Stimulated activated CD8-positive, alpha-beta memory T cell treated with anti-CD3 and anti-CD28 coated beads, Interleukin-12 subunit alpha, Interleukin-12 subunit beta, amount 100 ng/mL, for 24 hours (primary cell): ENCODE data around the gene GPR87.

Experiments used
- DNase-seq: peaks from one replicate; pipeline ENCODE4 v3.0.0-alpha.2; 2020; ENCODE audit errors: extremely low read depth

Gene GPR87

DNA sequence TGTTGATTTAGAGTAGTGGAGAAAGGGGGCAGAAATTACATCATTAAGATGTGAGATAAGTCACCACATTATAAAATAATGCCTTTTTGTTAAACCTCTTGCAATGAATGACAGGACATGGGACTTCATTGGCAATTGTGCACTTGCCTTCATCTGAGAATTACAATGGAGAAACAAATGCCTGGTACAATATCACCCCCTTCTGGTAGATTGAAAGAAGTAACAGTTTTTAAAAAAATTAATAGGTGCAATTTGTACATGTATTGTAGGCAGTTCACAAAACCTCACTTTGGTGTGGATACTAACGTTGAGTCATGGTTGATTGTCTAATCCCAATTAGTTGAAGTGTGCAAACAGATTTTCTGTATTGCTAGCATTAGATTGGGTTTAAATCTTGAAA lies 33.7 kb downstream of the GPR87 start:
- DNase-seq: no peak

DNA sequence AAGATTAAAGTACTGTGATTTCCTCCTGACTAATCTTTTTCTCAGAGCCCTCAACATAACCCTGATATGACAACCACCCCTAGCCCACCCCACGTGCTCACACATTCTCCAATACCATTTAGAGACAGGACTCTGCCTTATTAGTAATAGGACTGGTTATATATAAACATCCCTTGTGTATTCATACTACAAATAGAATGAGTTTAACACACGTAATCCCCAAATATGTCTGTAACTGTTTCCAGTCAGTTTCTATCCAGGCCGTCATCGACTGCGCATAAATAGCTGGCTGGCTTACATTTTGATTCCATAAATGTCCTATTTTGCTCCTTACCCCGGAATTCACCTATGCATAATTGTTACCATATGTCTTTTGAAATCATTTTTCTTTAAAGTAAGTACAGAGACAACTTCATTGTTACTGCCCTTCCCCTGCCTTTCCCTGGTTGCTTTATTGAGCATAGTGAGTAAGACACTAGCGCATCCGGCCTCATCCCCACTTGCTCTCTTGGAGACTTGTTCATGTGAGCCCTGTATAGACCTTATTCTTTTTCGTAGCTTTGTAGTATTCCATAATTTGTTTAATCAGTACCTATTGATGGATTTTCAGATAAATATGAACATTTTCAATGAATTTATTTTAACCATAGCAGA lies 34.8 kb downstream of the GPR87 start:
- DNase-seq: no peak

DNA sequence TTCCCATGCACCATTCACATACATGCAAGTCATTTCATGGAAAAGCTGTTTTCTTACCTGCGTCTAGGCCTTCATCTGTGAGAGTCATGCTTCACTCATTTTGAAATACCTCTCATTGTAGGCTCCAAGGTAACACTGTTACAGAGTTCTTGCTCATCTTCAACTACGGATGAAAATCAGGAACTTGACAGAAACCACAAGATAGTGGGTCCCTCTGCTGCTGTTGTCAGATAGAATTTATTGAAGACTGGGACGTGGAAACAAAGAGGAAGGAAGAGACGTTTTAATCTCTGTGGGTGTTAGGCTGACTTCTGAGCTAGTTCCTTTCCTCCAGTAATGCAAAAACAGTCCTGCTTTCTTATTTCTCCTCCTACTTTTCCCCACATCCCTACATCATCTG lies 38.4 kb downstream of the GPR87 start, which contains the start of gene P2RY14:
Gene P2RY14, minus strand, starts transcription at position 313 of the 400 bp plus-strand sequence. CDS start 64,226 bp downstream, outside the sequence.
- no peak for DNase-seq

DNA sequence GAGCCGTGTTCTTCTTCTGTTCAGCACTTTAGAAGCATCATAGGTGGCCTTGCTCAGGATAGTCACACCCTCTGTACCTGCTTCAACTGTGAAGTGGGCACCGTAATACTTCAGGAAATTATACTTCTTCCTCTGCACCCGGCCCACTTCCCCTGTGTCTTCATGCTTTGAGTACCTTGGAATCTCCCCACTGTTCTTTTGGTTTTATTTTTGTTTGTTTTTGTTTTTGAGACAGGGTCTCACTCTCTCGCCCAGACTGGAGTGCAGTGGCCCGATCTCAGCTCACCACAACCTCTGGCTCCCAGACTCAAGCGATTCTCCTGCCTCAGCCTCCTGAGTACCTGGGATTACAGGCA lies 40.0 kb downstream of the GPR87 start:
- DNase-seq: no peak

DNA sequence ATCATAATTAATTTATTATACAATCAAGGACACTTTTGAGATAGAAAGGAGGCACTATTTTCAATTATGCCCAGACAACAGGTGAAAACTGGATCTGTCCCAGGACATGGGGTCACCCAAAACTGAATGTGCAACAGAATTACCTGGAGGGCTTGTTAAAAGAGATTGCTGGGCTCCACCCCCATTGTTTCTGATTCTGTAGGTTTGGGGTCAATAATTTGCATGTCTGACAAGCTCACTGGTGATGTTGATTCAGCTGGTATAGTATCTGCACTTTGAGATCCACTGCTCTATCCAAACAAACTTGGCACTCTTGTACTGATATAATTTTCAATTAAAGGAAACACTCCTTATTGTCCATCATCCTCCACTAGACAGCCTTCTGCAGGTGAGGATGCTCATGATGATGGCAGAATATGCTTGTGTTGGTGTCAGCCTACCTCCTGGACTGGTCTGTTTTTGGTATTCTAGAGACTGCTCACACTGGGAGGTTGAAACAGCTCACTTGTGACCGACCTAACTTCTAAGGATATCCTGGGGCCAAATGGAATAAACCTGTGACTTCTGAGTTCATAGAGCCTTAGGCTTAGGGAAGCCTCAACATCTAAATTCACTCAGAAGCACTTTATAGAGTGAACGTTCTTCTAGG lies 40.5 kb downstream of the GPR87 start:
- no peak for DNase-seq

DNA sequence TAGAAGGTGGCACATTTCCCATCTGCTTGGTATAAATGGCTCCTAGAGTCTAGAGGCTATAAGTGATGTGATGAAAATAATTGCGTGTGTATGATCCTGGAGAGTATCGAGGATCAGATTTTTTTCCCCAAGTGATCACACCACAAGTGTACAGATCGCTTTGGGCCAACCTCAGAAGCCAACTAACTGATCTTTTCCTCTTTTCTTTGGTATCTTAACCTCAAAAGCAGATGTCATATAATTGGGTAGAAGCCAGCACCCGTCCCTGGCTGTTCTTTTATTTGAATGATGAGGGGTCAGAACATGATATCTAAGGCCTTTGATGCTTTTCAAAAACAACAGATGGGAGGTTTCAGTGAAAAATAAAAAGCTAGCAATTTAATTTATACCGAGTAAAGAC lies 41.5 kb downstream of the GPR87 start:
- no peak for DNase-seq

DNA sequence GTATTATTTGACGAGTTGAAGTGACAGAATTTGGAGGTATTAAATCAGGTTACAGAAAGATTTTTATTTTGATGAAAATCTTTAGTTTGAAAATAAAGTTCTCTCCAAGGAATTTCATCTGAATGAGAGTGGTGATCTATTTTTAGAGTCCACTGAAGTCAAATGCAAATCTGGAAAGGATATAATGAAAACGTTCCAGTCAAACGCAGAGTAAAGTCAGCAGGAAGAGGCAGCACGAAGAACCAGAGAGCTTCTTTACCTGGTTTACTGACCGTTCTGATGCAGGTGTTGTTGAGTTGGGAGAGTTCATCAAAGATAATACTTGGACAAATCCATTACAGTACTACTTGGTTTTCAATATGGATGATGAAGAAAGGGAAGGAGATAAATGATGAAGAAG lies 47.0 kb downstream of the GPR87 start:
- DNase-seq: no peak

DNA sequence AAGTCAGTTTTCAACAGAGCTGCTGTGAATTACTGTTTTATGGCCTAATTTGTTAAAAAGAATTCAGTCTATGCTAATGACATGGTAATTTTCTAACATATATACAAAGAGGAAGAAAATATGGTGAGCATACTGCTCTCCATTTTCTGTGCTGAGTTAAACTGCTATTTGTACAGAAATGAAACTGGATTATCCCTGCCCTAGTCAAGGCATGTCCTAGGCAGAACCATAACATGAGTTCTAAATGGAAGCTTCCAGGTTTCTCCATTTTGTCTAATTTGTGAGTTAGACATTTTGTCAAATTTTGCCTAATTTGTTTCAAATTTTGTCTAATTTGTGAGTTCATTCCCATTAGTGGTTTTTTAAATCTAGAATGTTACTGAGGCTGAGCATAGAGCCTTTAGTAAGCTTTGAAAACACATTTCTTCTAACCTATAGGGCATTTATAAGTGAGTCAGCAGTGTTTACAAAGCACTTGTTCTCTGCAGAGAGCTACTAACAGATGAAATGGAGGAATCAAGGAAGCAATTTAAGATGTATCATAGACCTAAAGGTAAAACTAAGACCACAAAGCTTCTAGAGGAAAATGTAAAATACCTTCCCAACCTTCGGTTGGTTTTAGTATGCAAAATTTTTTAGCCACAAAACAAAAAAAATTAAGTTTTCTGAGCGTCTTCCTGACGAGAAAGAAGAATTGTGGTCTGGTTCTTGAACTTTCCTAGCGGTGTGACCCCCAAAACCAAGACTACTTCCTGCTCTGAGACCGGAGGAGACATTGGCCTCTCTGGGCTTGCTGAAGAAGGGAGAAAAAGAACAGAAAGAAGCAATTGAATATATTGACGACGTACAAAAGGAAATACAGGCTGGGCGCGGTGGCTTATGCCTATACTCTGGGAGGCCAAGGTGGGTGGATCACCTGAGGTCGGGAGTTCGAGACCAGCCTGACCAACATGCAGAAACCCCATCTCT lies 48.1 kb downstream of the GPR87 start:
- DNase-seq: no peak

DNA sequence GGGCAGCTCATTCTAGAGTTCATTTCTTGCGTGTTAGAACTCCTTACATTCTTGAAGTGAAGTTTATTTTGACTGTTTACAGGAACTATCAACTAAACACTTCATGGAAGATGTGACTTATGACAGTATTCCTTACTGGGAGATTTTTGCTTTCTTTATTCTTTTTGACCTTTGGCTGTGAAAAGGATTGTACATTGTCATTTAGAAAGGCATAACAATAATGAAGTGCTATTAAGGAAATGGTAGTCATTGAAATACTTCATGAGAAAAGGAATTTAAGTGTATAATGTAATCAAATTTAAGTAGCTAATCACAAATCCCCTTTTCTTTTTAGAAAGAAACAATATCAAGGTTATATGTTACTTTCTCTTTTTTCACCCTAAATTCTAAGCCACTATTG lies 49.6 kb downstream of the GPR87 start:
- DNase-seq: no peak

DNA sequence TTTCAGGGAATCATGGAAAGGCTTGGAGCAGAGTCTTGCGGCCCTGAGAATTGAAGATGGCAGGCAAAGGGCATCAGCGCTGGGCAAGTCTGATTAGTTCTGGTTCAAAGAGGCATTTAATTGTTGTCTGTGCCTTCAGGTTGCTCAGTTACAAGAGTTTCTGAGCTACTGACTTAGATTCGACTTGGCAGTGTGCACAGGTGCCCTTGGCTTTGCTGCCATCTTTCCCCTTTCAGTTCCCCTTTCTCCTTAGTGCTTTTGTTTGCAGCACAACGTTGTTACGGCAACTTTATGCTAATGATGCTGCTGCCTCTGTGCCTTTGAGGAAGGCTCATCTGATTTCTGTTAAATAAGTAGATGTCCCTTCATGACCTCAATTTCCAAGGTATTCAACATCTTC lies 50.8 kb downstream of the GPR87 start:
- DNase-seq: no peak

DNA sequence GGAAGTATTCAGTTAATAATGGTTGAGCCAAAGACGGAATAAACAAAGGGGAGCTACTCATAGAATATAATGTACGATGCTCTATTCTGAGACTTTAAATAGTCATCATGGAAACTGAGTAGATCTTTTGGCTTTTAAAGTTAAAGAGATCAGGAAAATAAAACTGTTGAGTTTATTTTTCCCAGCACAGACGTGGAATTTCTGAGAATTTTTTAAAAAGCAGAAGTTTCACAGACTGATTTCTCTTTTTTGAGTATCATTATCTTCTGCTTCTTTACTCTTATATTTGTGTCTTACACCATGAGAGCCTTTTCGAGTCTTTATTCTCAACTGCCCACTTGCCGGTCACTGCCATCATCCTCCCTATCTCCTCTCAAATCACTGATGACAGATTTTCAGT lies 51.5 kb downstream of the GPR87 start:
- DNase-seq: no peak

DNA sequence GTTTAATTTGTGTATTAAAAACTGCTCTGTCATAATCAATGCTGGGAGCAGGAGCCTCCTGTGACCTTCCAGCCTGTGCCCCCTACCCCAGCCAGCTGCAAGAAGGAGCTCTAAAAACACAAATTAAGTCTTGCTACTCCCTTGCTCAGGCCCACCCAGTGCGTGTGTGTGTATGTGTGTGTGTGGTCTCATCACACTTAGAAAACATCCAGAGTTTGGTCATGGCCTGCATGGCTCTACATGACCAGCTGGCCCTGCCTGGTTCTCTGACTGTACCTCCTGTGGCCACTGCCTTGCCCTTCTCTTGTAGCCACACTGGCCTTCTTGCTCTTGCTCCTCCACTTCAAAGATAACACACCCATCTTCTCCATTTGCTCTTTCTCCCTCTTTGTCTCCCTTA lies 52.0 kb downstream of the GPR87 start:
- no peak for DNase-seq

DNA sequence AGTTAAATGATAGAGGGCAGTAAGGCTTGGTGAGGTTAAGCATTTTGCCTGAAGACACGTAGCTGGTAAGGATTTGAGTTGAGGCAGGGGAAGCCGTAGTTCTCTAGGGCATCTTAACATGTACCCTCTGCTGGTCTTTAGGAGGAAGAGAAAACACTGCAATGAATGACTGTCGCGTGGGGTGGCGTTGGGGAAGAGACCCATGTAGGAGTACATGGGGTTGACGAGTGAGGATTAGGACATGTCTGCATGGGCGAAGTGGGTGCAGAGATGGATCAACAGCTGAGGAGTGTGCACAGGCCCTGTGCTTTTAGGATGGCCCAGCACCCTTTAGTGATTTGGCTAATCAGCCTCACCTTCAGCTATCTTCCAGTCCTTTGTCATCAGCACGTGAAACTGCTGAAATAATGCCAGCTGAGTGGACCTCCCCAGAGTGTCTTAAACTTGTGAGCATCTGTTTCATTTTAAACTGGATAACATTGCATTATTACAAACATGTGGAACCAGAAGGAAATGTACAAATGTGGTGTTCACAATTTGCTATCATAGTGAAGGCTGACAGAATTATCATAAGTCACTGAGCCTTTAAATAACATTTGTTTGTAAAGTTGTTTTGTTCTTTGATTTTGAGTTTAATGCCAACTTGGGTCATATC lies 53.6 kb downstream of the GPR87 start:
- no peak for DNase-seq

DNA sequence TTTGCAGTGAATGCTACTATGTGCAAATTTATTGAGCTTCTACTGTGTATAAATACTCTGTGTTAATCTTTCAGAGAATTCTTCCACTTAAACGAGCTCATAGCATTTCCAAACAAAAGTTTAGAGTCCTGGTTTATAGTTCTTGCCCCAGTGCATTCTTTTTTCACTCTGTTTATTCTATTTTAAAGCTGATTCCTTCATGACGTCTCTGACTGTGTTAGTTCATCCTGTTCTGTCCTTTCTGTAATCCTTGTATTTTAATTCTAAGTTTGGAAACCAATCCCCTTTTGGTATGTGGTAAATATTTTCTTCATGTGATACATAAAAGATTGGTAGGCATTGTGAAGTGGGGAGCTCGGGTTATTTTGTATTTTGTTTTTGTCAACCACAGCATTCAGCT lies 57.0 kb downstream of the GPR87 start:
- no peak for DNase-seq

DNA sequence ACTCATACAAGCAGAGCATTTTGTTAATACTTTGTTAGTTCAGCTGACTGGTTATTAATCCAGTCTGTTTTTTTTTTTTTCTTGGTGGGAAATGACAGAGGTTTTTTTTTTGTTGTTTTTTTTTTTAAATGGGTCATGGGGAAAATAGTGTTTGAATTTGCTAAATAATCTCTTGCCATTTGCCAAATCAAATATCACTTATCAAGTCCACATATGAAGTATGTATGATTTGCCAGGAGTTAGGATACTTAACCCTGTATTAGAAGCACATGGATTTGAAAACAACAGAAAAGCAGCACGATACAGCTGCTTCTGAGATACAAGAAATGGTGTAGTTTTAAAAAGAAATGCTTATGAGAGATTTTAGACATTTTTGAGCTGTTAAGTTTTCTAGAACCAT lies 59.9 kb downstream of the GPR87 start:
- no peak for DNase-seq

DNA sequence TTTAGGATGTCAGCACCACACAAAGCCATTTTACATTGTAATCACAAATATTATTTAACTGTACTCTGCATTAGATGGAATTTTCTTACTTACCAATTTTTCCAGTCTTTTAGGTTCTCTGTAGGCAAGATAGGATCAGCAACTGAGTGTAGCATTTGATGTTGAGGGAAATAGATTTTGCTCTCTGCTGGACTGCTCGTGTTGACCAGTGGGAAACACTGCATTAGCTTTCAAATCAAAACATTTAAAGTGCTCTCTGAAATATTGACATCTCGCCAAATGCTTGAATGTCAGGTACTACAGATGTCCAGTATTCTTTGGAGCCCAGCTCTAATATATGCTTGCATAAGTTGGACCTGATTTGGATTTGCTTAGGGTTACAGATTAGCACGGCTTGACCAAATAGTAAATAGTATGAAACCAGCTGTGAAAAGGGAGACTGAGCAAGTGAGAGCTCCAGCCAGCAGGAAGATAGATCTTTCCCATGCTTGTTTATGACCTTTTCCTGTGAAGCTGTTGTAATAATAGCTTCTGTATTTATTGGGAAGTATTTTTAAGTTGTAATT lies 67.8 kb downstream of the GPR87 start:
- DNase-seq: no peak
